Thyroid gland (tissue), 4 donors: ENCODE results near the gene HDGFL2.

Experiments
- CTCF ChIP-seq, 6 experiments: fragments of 200-600 bp in 3 of 6; fragments of 450-650 bp in 3 of 6; sonication (generic) in 3 of 6; IDR thresholded peaks; one replicate each; pipeline ENCODE4 v1.5.1; 2016 to 2019; ENCODE audit warnings: antibody characterized with exemption in 6 of 6, mild to moderate bottlenecking in 2 of 6, inconsistent platforms in 1 of 6, moderate library complexity in 1 of 6
- POLR2A ChIP-seq, 2 donors: fragments of 450-650 bp; IDR thresholded peaks; one replicate each; pipeline ENCODE4 v1.6.1; 2017; ENCODE audit warnings: antibody characterized with exemption in 2 of 2, mild to moderate bottlenecking in 2 of 2, moderate library complexity in 1 of 2

GRCh38 chr19:4500841-4501591 lies 28.9 kb downstream of the HDGFL2 start:
- no peak for TF ChIP-seq CTCF (IDR thresholded peaks at IDR 0.05)
- no peak for TF ChIP-seq POLR2A (IDR thresholded peaks at IDR 0.05)
